HepG2 (cell line): ENCODE measurements around the gene ARHGAP23. TPM values are rescaled to one million over a fixed set of nuclear protein-coding genes. Genes with fewer than 3 reads are reported as not detected.
A peak's percentile ranks its signal among the peaks of the same experiment; 100 is the strongest.

Source experiments
- FOXO4 ChIP-seq: sonication (generic); formaldehyde crosslinking; conservative IDR thresholded peaks from 2 replicates; pipeline ENCODE4 v1.8.1; 2023; ENCODE audit warnings: missing genetic modification reagents
- LRRFIP1 ChIP-seq: sonication (generic); formaldehyde crosslinking; conservative IDR thresholded peaks from 2 replicates; pipeline ENCODE4 v1.4.0; 2020; ENCODE audit warnings: missing genetic modification reagents
- MEF2D ChIP-seq: sonication (generic); formaldehyde crosslinking; IDR thresholded peaks from 2 replicates; pipeline ENCODE4 v1.5.1; 2020; ENCODE audit warnings: mild to moderate bottlenecking, missing genetic modification reagents
- PAF1 ChIP-seq: IDR thresholded peaks from 2 replicates; pipeline ENCODE4 v1.6.1; 2016; ENCODE audit warnings: missing genetic modification reagents, missing compliant biosample characterization
- SSRP1 ChIP-seq: IDR thresholded peaks from 2 replicates; pipeline ENCODE4 v1.6.1; 2016; ENCODE audit warnings: control low read depth
- TBP ChIP-seq: sonication (generic); formaldehyde crosslinking; IDR thresholded peaks from 2 replicates; pipeline ENCODE4 v1.5.0; 2020; ENCODE audit warnings: missing genetic modification reagents
- TP53 ChIP-seq: sonication (generic); formaldehyde crosslinking; conservative IDR thresholded peaks from 2 replicates; pipeline ENCODE4 v1.4.0; 2020; ENCODE audit warnings: missing genetic modification reagents
- UBTF ChIP-seq: sonication (generic); formaldehyde crosslinking; IDR thresholded peaks from 2 replicates; pipeline ENCODE4 v1.4.0; 2020; ENCODE audit warnings: mild to moderate bottlenecking, missing genetic modification reagents
- ZNF24 ChIP-seq: fragments of 450-650 bp; IDR thresholded peaks from 2 replicates; pipeline ENCODE4 v1.6.1; 2017; ENCODE audit warnings: antibody characterized with exemption, mild to moderate bottlenecking
- ZNF414 ChIP-seq: sonication (generic); formaldehyde crosslinking; IDR thresholded peaks from 2 replicates; pipeline ENCODE4 v1.5.0; 2020; ENCODE audit warnings: missing genetic modification reagents
- ZNF605 ChIP-seq: sonication (generic); formaldehyde crosslinking; IDR thresholded peaks from 2 replicates; pipeline ENCODE4 v1.8.0; 2022; ENCODE audit warnings: mild to moderate bottlenecking, missing genetic modification reagents
- ZNF7 ChIP-seq: IDR thresholded peaks from 2 replicates; pipeline ENCODE4 v1.6.1; 2016; ENCODE audit warnings: missing biosample characterization, missing genetic modification reagents
- ZSCAN5A ChIP-seq: sonication (generic); formaldehyde crosslinking; IDR thresholded peaks from 2 replicates; pipeline ENCODE4 v1.8.0; 2022; ENCODE audit warnings: mild to moderate bottlenecking, missing genetic modification reagents, borderline replicate concordance
- polyA plus RNA-seq, 8 experiments: library from polyadenylated mRNA; depleted of rRNA in 3 of 8; stranded (reverse) in 7 of 8; unstranded in 1 of 8; fragments of >200 nt; fragmentation: Illumina TruSeq in 4 of 8; extraction: Trizol in 4 of 8; gene quantifications; 2 replicates each; pipeline versions ENCODE4 v1.2.1 to v1.2.3, GENCODE V29; 2011 to 2016; ENCODE audit warnings: low read depth in 4 of 8, missing spikeins in 1 of 8, mixed read lengths in 1 of 8; ENCODE audit not compliant: insufficient read depth in 1 of 8
- total RNA-seq, 5 experiments: library from RNA; depleted of rRNA; stranded (reverse); fragments of >200 nt; fragmentation: Illumina TruSeq; extraction: Trizol; gene quantifications; 2 replicates each; pipeline ENCODE4 v1.2.3, GENCODE V29; 2016; ENCODE audit warnings: low read depth in 1 of 5

Gene ARHGAP23
- total and polyA plus RNA-seq, 2 of the 13 experiments (the other 11 are each of a cell fraction or from before 2014, with no cell fraction given): 0.03 TPM; not detected in 1

GRCh38 chr17:38557836-38558727, 129.8 kb downstream of the ARHGAP23 start (continued):
- peak; percentile 68; the same call in 1 of the 2 replicates for TF ChIP-seq MEF2D (CRISPR knock-in tag)
- TF ChIP-seq PAF1 (CRISPR knock-in tag): no peak
- no peak for TF ChIP-seq ZNF7 (CRISPR knock-in tag)
- no peak for TF ChIP-seq TBP (CRISPR knock-in tag)
- no peak for TF ChIP-seq ZNF414 (CRISPR knock-in tag)
- no peak for TF ChIP-seq LRRFIP1 (CRISPR knock-in tag)
- TF ChIP-seq UBTF (CRISPR knock-in tag): peak; percentile 80
- TF ChIP-seq FOXO4 (CRISPR knock-in tag): no peak
- no peak for TF ChIP-seq TP53 (CRISPR knock-in tag)
- no peak for TF ChIP-seq SSRP1 (CRISPR knock-in tag)
- peak; percentile 79 for TF ChIP-seq ZNF605 (CRISPR knock-in tag)
- no peak for TF ChIP-seq ZNF24
- TF ChIP-seq ZSCAN5A (CRISPR knock-in tag): no peak; the same call in 1 of the 2 replicates
